GM18508 (cell line): ENCODE results near the gene TCERG1L.

Experiments
- ATAC-seq: cut with Tn5 transposase; IDR thresholded peaks from one replicate; pipeline ENCODE4 v1.9.1; 2021; ENCODE audit warnings: moderate number of reproducible peaks; ENCODE audit not compliant: insufficient read depth, unreplicated experiment

Gene TCERG1L

DNA sequence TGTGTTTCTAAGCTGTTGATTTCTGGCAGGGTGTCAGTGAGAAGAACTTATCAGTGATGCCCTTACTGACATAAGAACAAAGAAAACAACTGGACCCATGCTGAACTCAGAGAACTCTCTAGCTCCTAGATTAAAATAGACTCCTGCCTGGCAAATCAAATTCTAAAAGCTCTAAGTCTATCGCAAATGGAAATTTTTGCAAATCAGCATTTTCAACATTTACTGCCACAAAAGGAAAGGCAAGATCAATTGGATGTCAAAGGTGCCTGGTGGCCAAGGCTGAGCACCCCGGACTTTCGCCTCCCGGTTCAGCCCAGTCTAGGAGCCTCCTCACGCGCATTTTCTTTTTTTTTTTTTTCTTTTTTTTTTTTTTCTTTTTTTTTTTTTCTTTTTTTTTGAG, 251.6 kb downstream of the TCERG1L start:
- ATAC-seq, result no peak

DNA sequence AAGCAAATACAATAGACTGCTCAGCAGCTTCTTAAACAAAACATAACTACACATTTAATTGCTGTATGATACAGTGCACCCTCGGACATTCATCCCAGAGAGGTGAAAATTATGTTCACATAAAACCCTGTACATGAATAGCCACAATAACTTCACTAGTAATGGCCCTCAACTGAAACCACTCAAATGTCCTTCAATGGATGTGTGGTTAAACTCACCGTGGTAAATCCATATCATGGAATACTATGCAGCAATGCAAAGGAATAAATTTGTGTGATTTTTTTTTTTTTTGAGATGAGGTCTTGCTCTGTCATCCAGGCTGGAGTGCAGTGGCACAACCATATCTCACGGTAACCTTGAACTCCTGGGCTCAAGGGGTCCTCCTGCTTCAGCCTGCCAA, 252.7 kb downstream of the TCERG1L start:
- ATAC-seq, result no peak

DNA sequence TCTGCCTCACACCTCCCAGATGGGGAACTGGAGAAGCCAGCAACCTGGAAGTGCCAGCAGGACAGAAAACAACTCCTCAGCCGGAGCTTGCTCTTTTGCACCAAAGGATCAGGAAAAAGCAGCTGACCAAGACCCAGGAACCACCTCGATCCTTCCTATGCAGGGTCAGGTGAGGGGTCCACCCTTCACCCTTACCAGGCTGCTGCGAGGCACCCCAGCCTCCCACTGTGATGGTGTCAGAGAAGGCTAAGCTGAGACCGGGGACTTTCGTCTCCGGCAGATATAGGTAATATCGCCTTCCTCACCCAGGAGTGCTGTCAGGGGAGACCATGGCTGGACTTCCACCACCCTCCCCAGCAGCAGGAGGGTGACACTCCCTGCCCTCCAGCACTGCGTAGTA, 254.7 kb downstream of the TCERG1L start:
- ATAC-seq, result no peak

DNA sequence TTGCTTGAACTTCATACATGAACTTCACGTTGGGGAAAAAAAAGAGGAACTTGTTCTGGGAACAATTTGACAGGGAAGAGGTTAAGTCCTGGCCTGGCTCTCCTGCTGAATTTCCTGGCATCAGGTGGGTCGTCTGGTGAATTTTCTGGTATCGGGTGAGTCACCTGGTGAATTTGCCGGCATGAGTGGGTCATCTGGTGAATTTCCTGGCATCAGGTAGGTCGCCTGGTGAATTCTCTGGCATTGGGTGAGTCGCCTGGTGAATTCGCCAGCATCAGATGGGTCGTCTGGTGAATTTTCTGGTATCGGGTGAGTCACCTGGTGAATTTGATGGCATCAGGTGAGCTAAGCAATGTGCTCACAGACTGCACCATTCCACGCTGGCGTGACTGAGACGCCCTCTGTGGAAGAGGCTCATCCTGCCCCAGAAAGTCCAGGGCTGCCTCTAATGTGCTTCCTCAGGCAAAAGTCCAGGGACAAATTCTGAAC, 255.4 kb downstream of the TCERG1L start:
- no peak for ATAC-seq

DNA sequence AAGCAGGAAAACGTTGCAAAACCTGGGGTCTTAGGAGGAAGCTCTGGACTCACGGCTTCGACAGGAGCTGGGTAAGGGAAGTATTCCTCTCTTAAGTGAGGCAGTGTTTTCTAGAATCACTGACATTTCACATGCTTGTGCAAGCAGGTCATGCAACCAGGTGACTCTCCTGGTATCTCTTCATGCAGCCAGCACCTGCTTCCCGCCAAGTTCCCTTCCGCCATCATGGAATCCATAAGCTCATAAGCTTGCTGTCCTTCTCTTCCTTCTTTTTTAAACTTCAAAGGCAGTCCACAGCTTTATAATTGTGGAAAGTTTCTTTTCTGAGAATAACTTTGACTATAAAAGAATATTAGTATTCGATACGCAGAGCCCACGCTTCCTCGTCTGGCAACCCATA, 256.1 kb downstream of the TCERG1L start:
- ATAC-seq, result no peak

DNA sequence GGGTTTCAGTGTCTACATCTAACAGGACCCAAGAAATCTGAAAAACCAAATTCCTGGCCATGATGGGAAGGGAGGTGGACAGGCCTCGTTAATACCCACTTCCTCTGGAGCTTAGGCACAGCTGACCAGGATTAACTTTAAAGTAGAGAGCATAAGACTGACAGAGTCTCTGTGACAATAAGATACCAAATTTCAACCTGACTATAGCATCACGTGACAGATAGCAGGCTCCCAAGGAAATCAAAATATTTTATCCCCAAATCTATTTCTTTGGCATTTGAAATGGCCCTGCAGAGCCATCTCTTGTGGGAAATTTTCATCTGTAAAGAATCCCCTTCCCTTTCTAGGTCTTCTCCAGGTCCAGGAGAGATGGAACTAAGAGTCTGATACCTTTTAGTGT, 258.3 kb downstream of the TCERG1L start:
- ATAC-seq, result no peak

DNA sequence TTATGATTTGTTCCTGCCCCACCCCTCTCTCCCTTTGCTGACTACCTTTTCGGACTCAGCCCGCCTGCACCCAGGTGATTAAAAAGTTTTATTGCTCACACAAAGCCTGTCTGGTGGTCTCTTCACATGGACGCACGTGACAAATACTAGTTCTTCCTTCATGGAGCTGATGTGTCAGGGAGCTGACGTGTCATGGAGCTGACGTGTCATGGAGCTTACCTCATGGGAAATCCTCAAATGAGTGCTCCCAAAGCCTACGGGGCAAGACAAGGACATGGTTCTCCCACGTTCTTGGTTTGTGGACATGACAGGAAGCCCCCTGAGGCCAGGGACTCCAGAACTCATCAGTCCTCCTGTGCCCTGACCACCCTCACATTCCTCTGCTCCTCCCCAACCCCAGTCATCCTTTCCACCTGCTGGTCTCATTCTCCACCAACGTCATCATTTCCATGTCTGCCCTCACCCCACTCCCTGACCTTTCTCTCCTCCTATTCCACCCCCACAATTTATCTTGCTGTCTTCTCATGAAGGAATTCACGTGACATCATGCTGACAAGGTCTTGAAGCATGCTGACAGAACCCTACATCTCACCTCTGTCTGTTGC, 261.3 kb downstream of the TCERG1L start:
- no peak for ATAC-seq

DNA sequence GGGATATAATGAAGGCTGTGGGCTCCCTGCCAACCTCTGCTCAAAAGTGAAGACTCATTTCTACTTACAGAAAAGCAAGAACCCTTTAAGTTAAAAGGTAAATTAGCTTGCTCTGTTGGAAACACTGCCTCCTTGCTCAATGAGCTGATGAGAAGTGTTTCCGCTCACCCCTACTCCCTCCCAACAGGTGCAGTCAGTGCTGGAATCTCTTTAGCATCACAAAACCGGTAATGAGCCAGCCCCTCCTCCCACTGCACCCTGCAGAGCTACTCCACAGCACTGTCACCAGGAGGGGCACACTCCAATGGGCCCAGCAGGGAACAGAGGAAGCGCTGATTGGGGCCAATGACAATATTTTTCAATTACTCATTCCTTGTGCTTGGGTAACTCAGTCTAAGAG, 262.5 kb downstream of the TCERG1L start:
- ATAC-seq, result no peak

DNA sequence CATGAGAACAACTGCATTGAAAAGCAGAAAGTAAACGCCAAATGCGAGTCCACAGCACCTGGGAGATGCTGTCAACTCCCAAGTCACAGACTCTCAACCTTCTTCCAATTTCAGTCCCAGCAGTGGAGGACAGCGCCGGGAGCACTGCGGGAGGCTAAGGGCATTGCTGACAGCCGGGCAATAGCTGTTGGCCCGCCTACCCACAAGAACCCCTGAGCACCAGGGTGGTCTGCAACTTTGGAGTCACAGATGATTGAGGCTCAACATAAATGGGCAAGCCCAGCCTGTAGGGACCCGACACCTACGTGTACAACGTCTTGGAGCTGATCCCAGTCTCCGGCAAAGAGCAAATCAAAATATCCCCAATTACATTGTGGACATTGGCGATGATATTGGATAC, 262.9 kb downstream of the TCERG1L start:
- ATAC-seq, result no peak

DNA sequence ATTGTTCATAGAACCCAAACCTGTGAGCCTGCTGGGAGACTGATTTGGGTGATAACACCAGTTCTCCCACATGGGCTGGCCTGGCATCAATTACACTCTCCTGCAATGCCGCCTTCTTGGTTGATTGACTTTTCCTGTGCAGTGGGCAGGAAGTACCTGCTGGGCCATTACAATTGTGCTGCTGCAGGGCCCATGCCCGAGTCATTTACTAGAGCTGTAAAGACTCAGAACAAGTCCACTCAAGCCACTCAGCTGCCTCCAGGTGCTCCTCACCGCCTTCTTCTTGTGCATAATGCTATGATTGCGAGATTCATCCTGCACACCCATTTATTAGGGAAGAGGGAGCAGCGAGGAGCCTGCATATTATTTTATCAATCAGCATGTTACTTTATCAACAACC, 264.0 kb downstream of the TCERG1L start:
- no peak for ATAC-seq

DNA sequence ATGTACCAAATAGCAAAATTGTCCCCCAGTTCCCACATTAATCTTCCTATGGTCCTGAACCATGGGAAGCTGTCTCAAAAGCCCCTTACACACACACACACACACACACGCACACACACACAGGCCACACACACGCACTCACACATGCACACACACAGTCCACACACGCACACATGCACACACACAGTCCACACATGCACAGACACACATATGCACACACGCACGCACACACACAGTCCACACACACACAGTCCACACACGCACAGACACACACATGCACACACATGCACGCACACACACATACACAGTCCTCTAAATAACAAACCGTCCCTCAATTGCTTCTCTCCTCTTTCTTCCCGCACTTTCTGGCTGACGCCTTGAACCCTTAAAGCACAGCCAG, 265.3 kb downstream of the TCERG1L start:
- ATAC-seq, result no peak

DNA sequence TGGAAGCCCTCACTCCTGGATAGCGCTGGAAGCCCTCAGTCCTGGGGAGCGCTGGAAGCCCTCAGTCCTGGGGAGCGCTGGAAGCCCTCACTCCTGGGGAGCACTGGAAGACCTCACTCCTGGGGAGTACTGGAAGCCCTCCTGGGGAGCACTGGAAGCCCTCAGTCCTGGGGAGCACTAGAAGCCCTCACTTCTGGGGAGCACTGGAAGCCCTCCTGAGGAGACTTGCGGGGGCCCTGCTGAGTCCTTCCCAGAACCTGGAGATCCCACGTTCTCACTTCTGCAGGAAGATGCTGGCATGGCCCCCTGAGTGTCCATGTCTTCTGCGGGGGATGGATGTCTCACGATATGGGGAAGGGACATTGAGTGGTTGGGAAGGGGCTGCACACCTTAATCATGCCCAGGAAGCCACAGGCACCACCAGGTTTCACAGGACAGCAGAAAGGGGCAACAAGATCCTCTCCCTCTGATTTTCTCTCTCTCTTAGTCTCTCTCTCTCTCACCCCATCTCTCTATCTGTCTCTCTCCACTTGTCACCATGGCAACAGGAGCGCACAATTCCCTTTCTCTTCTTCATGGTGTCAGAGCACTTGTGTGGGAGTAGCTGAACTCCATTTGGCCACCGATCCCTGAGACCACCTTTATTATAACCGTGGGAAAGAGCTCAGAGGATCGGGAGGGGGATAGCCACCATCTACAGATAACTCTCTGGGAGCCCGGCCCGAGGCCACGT, 267.0 kb downstream of the TCERG1L start:
- ATAC-seq, result no peak

DNA sequence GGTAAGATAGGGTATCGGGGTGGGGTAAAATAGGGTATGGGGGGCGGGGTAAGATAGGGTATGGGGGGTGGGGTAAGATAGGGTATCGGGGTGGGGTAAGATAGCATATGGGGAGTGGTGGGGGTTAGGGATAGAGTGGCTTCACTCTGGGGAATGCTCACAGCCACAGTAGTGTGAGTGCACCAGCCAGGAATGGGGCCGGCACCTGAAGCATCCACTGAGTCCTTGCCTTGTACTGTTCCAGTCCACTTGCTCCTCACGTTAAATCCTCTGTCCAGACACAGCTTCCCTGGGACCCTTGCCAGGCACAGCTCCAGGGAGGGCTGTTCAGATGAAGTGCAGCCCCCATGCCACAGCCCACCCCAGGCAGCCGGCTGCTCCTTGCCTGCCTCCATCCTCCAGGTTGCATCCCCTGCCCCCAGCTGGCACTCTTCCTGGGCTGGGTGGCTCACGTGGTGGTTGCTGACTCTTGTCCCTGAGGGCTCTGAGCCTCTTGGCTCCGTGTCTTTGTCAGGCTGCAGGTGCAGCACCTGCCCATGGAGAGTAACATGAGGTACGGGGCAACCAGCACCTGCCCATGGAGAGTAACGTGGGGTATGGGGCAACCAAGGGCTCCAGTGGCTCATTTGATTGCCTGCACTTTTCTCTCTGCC, 268.4 kb downstream of the TCERG1L start:
- no peak for ATAC-seq
